NCI-H69 (cell line): ENCODE measurements around the gene HDAC4.

Experiments used
- DNase-seq: peaks from one replicate; lab custom pipeline; 2025; lab: John Stamatoyannopoulos, UW

Gene HDAC4

GRCh38 chr2:239369631-239370161 lies 31.1 kb downstream of the HDAC4 start:
- DNase-seq = peak; percentile 1

DNA sequence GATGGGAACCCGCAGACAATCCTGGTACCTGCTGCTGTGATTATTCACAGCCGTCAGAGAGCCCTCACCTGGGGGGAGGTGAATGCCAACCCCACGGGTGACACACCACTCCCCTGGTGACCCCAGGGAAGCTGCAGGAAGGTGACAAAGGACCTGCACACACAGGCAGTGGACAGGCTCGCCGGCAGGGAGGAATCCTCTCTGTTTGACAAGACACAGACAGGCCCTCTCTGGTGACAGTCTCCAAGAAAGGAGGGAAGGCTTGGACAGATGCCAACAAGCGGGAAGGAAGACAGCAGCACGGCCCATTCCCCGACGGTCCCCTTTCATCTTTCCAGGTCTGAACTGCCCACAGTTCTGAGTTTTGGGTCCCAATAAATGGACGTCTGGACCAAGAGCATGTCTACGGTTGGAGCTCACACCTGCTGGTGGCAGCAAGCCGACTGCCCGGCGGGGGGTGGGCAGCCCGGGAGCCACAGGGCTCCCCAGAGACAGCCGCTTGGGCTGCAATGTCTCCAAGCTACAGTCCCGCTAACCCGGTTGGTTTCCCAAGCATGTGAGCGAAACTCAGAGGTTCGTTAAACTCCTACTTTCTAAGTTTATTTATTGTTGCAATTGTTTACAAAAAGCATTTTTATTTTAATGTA lies 31.8 kb downstream of the HDAC4 start:
- DNase-seq = peak; percentile 26

DNA sequence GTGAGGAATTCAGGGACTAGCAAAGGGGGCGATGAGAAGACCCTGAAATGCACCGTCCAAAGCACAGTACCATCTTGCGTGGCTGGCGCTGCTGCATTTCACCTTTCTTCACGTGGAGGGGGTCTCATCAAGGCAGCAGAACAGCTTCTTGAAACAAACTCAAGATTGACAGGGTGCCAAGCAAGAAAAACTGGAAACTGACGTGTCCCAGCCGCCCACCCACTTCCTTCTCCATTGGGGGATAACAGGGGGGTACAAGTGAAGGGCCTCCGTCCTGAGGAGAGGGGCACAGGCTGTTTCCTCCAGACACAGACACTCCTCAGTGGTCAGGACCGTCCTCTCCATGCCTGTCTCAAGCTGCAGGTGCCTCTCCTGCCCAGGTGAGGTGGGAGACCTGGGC lies 32.5 kb downstream of the HDAC4 start:
- DNase-seq = no peak

DNA sequence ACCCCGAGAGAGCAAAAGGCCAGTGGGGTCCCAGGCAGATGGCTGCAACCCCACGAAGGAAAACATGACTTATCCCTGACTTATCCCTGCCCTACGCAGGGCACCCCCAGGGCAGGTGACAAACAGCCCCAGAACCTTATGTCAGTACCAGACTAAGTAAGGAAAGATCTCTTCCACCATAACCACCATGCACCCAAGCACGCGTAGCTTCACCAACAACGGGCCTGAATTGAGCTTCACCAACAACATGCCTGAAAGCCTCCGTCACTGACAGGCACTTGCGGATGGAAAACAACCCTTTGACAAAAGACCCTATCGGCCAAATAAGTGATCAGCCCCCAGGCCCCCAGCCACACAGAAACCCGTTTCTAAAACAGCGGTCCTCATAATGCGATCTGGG lies 34.1 kb downstream of the HDAC4 start:
- no peak for DNase-seq

- no peak for DNase-seq
Measured at GRCh38 chr2:239365782-239366435, 34.9 kb downstream of the HDAC4 start.

- DNase-seq = no peak
Measured at GRCh38 chr2:239365071-239365781, 35.6 kb downstream of the HDAC4 start.

DNA sequence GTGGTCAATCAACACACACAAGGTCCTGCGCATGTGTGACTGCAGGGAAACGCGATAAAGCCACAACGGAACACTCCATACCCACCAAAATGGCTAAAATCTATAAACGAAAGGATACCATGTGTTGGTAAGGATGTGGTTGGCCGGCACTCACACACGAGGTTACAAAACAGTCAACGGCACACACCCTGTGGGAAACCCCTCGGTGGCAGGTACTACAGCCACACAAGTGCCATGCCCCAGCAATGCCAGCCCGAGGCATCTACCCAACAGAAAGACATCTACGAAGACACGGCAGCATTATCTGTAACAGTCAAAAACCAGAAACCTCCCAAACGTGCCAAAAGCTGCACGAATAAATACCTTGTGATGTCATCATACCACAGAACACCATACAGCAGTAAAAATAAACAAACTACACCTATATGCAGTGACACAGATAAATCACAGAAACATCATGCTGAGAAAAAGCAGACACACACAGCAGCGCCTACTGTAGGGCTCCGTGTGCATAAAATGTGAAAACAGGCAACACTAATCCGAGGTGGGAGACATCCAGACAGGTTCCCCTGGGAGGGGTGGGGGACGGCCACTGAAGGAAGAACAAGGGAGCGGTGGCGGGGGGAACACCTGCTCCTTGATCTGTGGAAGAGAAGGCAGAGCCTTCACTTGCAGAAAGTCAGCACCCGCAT lies 36.7 kb downstream of the HDAC4 start:
- DNase-seq = no peak

- no peak for DNase-seq
Measured at GRCh38 chr2:239362507-239362906, 38.3 kb downstream of the HDAC4 start.

DNA sequence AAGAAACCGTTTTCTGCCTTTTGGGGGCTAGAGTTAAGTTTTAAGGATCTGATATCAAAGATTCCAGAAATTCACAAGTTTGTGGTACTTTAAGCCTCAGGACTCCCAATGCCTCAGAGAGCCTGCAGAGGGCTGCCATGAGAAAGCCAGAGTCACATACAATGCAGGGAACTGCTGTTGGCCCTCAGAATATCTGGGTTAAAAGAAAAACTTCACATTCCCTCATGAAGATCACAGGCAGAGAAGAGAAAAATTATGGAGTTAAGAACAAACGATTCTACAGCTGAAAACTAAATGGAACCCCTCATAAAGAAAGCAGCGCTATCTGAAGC lies 39.5 kb downstream of the HDAC4 start:
- DNase-seq = no peak

DNA sequence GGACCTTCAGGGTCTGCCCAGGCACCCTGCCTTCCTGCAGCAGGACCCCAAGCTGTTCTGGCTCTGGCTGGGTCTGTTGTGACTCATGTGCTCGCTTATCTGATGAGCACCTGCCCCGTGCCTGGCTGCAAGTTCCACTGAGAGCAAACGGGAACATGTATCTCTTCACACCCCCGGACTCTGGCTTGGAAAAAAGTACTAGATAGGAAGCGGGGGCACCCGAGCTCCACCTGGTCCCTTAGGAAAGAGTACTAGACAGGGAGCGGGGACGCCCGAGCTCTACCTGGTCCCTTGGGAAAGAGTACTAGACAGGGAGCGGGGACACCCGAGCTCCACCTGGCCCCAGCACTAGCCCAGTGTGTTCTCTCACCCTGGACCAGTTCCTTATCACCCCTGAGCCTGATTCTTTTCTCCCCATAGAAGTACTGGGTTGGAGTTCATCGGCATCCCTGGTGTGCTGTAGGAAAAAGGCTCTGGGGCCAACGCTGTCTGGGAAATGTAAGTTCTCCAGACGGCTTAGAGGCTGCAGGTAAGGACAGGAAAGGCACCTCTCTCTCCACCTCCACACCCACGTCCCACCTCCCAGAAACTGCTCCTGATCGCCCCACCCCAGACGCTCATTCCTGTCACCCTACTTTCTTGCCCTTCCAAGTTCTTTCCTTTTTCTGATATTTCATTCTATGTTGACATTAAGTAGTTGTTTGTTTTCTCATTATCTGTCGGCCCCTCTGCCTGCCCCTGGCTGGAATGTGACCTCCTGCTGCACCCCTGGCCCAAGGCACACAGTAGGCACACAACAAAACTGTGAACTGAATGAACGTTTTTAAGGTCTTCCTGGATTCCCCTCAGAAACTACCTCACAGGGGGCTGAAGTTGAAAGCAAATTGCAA lies 40.2 kb downstream of the HDAC4 start:
- no peak for DNase-seq

GRCh38 chr2:239360008-239360407 lies 40.8 kb downstream of the HDAC4 start:
- no peak for DNase-seq

DNA sequence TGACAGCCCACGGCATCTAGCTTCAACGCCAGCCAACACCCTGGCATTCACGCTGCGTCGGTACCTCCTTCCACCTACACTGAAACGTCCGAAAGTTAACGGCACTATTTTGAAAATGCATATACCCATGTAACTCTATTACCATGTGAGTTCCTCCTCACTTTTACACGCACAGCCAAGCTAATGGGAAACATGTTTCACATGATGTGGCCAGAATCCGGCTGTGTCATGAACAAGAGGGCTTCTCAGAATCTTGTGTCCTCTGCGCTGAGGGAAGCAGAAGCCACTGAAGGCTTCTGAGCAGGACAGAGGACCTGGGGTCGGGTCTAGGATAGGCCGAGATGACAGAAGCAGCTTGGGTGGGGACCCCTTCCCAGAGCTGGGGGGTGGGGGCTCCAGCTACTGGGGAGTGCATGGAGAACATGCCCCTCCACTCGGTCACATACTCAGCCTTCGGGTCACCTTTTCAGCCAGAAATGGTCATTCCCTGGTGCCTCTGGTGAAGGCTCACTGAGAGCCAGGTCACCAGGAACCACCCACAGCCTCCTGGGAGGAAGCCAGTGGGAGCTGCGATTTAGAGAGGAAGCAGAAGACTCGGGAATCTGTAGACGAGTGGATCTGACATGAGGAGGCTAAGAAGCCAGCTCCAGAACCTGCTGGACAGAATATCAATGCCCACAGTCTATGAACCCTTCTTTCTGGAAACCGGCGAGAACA lies 41.5 kb downstream of the HDAC4 start:
- no peak for DNase-seq

GRCh38 chr2:239358062-239358754 lies 42.6 kb downstream of the HDAC4 start:
- DNase-seq = peak; percentile 59

DNA sequence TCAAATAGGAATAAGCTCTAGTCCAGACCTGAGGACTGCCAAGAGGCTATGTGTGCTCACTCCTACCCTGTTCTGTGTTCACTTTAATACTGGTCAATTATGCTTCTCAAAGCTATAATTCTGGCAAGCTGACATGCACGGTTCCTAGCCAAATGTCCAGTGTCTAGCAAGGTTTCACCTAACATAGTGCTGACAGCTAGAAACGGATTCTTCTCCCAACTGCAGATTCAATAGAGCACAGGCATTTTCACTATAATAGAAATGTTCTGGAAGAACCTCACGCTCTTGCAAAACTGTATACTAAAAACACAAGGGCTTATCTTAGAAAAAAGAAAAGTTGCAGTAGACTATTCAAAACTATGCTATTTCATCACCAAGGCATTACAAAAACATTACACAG lies 45.1 kb downstream of the HDAC4 start:
- DNase-seq = no peak

GRCh38 chr2:239355139-239355538 lies 45.7 kb downstream of the HDAC4 start:
- no peak for DNase-seq

DNA sequence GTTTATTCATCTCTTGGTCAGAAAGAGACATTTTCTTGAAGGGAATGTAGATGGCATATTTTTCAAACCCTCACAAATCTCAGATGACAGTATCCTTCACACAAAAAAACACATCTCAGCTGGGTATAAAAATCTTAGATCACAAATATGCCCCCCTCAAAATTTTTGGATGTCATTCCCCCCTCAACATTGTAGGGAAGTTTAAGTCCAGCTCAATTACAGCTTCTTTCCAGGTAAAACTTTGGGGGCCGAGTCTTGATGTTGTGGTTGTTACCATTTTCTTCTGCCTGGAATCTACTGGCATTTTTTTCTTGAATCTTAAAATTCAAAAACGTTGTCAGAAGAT lies 46.1 kb downstream of the HDAC4 start:
- DNase-seq = no peak

GRCh38 chr2:239354132-239354790 lies 46.6 kb downstream of the HDAC4 start:
- no peak for DNase-seq

- DNase-seq = no peak
Measured at GRCh38 chr2:239353692-239354091, 47.1 kb downstream of the HDAC4 start.

DNA sequence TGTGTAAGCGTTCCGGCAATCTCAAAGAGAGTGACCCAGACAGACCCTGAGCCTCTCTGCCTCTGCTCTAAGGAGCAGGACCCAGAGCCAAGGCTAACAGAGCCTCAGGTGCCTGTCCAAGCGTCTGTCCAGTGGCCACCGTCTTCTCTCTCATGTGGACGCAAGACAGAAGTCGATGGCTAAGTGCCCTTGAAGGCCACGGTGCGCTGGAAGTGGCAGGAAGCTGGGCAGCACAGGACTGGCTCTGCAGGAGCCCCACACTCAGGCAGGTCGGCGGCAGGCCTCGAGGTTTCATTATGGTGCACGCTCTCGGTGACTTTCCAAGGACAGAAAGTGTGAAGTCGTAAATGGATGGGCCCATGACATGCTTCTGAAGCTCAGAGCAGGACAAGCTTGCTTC lies 49.1 kb downstream of the HDAC4 start:
- no peak for DNase-seq
